K562 (cell line): ENCODE measurements around the gene LIMD2. TPM values are rescaled to one million over a fixed set of nuclear protein-coding genes. Genes with fewer than 3 reads are reported as not detected.

Experiments
- ATAC-seq: fragments of 200-7000 bp; cut with Tn5 transposase; 3 replicates; pipeline ENCODE4 v1.9.1; 2020; ENCODE audit warnings: moderate library complexity
- BruUV-seq: library from RNA; stranded (reverse); fragments of 400-500 nt; replicated peaks from 2 replicates; lab custom pipeline; 2021; lab: Mats Ljungman, UMichigan
- CTCF ChIA-PET: fragments of 300-600 bp; formaldehyde crosslinking; extraction: SDS; loops from one replicate; lab custom pipeline; 2021; ENCODE audit warnings: low intra/inter-chr PET ratio; lab: Yijun Ruan, JAX
- POLR2A ChIA-PET: fragments of 300-600, 350-650 bp; sonication (Branson Sonifier 250); formaldehyde crosslinking; extraction: SDS; loops from one replicate; lab custom pipeline; 2021; ENCODE audit warnings: antibody characterized with exemption, inconsistent platforms; lab: Yijun Ruan, JAX
- DNase-seq, 4 experiments: peaks; one replicate each; pipeline versions ENCODE4 v3.0.0 to v3.0.0-alpha.2; 2011 to 2018; ENCODE audit warnings: low spot score in 3 of 4, mixed read lengths in 3 of 4; ENCODE audit errors: extremely low read depth in 1 of 4
- FAIRE-seq: peaks from 2 replicates; lab custom pipeline; 2011; peaks lifted over from hg19 to GRCh38; lab: Jason Lieb, UNC
- H2AFZ ChIP-seq: 2 replicates; pipeline ENCODE4 v1.6.0; 2011; ENCODE audit warnings: low read depth, low read length, control low read depth, inconsistent platforms
- H3K27ac ChIP-seq: fragments of 200-600 bp; 3 replicates; pipeline ENCODE4 v1.8.0; 2011; ENCODE audit warnings: low read depth, mild to moderate bottlenecking, control low read depth, inconsistent platforms, low read length, moderate library complexity, mixed read lengths; ENCODE audit errors: extremely low read depth
- H3K27me3 ChIP-seq, 2 experiments: fragments of 300-600 bp in 1 of 2; 2 replicates in 1 of 2; 3 replicates in 1 of 2; pipeline versions ENCODE4 v1.6.0 to v1.8.0; 2011; ENCODE audit warnings: inconsistent platforms in 2 of 2, low read length in 2 of 2, mild to moderate bottlenecking in 1 of 2, mixed read lengths in 1 of 2, moderate library complexity in 1 of 2; ENCODE audit not compliant: control insufficient read depth in 2 of 2, insufficient read depth in 2 of 2
- H3K36me3 ChIP-seq: fragments of 300-600 bp; 3 replicates; pipeline ENCODE4 v1.8.0; 2011; ENCODE audit warnings: mild to moderate bottlenecking, low read length, inconsistent platforms; ENCODE audit not compliant: control insufficient read depth, insufficient read depth
- H3K4me1 ChIP-seq, 2 experiments: fragments of 200-600 bp in 1 of 2; replicated peaks in 1 of 2; 2 replicates in 1 of 2; 3 replicates in 1 of 2; pipeline versions ENCODE4 v1.5.1 to v1.8.0; 2011; ENCODE audit warnings: inconsistent platforms in 2 of 2, low read length in 2 of 2, mild to moderate bottlenecking in 1 of 2, mixed read lengths in 1 of 2, moderate library complexity in 1 of 2; ENCODE audit not compliant: control insufficient read depth in 2 of 2, insufficient read depth in 2 of 2
- H3K4me2 ChIP-seq: 2 replicates; pipeline ENCODE4 v1.6.1; 2011; ENCODE audit warnings: low read length, control low read depth, inconsistent platforms, mixed read lengths; ENCODE audit not compliant: insufficient read depth
- H3K4me3 ChIP-seq: fragments of 200-600 bp; sonication (generic), shearing (Covaris generic); 2 replicates; pipeline ENCODE4 v1.5.1; 2016; ENCODE audit warnings: control low read depth, inconsistent platforms
- H3K79me2 ChIP-seq: fragments of 200-600 bp; 3 replicates; pipeline ENCODE4 v1.8.0; 2011; ENCODE audit warnings: low read length, inconsistent platforms; ENCODE audit not compliant: control insufficient read depth, insufficient read depth
- H3K9ac ChIP-seq, 2 experiments: 2 replicates each; pipeline versions ENCODE4 v1.6.0 to v1.6.1; 2011; ENCODE audit warnings: low read depth in 2 of 2, low read length in 2 of 2, control low read depth in 1 of 2, inconsistent platforms in 1 of 2, mild to moderate bottlenecking in 1 of 2, mixed read lengths in 1 of 2; ENCODE audit not compliant: insufficient read depth in 1 of 2
- H3K9me1 ChIP-seq: one replicate; pipeline ENCODE4 v1.6.0; 2011; ENCODE audit warnings: inconsistent platforms, mild to moderate bottlenecking, low read length, moderate library complexity; ENCODE audit not compliant: control insufficient read depth, insufficient read depth
- H3K9me3 ChIP-seq: replicated peaks from 2 replicates; pipeline ENCODE4 v1.5.1; 2011; ENCODE audit warnings: low read depth, low read length, inconsistent platforms; ENCODE audit not compliant: control insufficient read depth, insufficient read depth
- H4K20me1 ChIP-seq: replicated peaks from 2 replicates; pipeline ENCODE4 v1.6.1; 2011; ENCODE audit warnings: low read length, inconsistent platforms, mixed read lengths; ENCODE audit not compliant: control insufficient read depth, insufficient read depth
- HLTF ChIP-seq: fragments of 450-650 bp; IDR thresholded peaks from 2 replicates; pipeline ENCODE4 v1.6.1; 2016
- POLR2AphosphoS5 ChIP-seq: IDR thresholded peaks from 2 replicates; pipeline ENCODE4 v1.6.1; 2011; ENCODE audit warnings: mild to moderate bottlenecking, low read depth, low read length, moderate library complexity; ENCODE audit not compliant: control insufficient read depth, insufficient read depth
- PTTG1 ChIP-seq: fragments of 450-650 bp; IDR thresholded peaks from 2 replicates; pipeline ENCODE4 v1.6.1; 2016; ENCODE audit warnings: low read depth, mild to moderate bottlenecking, missing genetic modification characterization, missing compliant biosample characterization
- PURB ChIP-seq: sonication (generic); formaldehyde crosslinking; IDR thresholded peaks from 2 replicates; pipeline ENCODE4 v1.9.0; 2021; ENCODE audit warnings: low read depth, mild to moderate bottlenecking, missing genetic modification reagents
- ZNF134 ChIP-seq: fragments of 250-450 bp; sonication (Bioruptor Pico); conservative IDR thresholded peaks from 2 replicates; pipeline ENCODE4 v1.4.0; 2020
- WGBS: fragments of 100-300 bp; shearing (Covaris generic); methylation state at CpG from one replicate; pipeline ENCODE4 v1.1.6; 2016; ENCODE audit warnings: low coverage, mixed read lengths; ENCODE audit not compliant: insufficient coverage; ENCODE audit errors: missing lambda C conversion rate; 5-methylcytosine and 5-hydroxymethylcytosine counted together
- in situ Hi-C: fragments of 300-500 bp; cut with MboI; formaldehyde crosslinking; loops from 4 replicates; pipeline ENCODE4 v1.15.0; 2018; ENCODE audit warnings: inconsistent platforms, mixed read lengths
- intact Hi-C: fragments of 100-400 bp; cut with micrococcal nuclease; formaldehyde crosslinking; loops from 2 replicates; pipeline ENCODE4 v1.14.2; 2022
- polyA plus RNA-seq, 8 experiments: library from polyadenylated mRNA; depleted of rRNA in 4 of 8; stranded (reverse) in 5 of 8; unstranded in 3 of 8; fragments of >200 nt; fragmentation: Nextera tagmentation in 2 of 8; fragmentation: Illumina TruSeq in 1 of 8; extraction: Ambion mirVana in 2 of 8; extraction: Trizol in 1 of 8; gene quantifications; 2 replicates each; pipeline versions ENCODE4 v1.2.1 to v1.2.3, GENCODE V29; 2011 to 2014; ENCODE audit warnings: inconsistent platforms in 1 of 8, missing spikeins in 1 of 8
- total RNA-seq, 7 experiments: library from RNA; depleted of rRNA in 6 of 7; stranded (reverse); fragments of >200 nt in 6 of 7; fragmentation: Illumina TruSeq in 2 of 7; extraction: Trizol in 2 of 7; gene quantifications; 2 replicates each; pipeline versions ENCODE4 v1.2.1 to v1.2.3, GENCODE V29; 2011 to 2021; ENCODE audit warnings: low replicate concordance in 1 of 7
- TF ChIP-seq, protein P1 (sequence below), 3 experiments: fragments of 200-800 bp in 1 of 3; fragments of 250-450 bp in 1 of 3; fragments of 450-650 bp in 1 of 3; sonication (Bioruptor Pico) in 1 of 3; sonication (Bioruptor generic) in 1 of 3; formaldehyde crosslinking in 1 of 3; IDR thresholded peaks; 2 replicates each; pipeline versions ENCODE4 v1.6.1 to v1.8.0; 2016 to 2022; ENCODE audit warnings: mild to moderate bottlenecking in 2 of 3, missing genetic modification characterization in 2 of 3, missing compliant biosample characterization in 1 of 3, moderate library complexity in 1 of 3
- TF ChIP-seq, protein P2 (sequence below): fragments of 450-650 bp; IDR thresholded peaks from 2 replicates; pipeline ENCODE4 v1.6.1; 2014; ENCODE audit warnings: low read depth, mild to moderate bottlenecking, moderate library complexity, borderline replicate concordance

Gene LIMD2
- total and polyA plus RNA-seq, 9 of the 15 experiments (the other 6 are each of a cell fraction or from before 2014, with no cell fraction given) = 0.07 to 11.2 (median 2.8) TPM

DNA sequence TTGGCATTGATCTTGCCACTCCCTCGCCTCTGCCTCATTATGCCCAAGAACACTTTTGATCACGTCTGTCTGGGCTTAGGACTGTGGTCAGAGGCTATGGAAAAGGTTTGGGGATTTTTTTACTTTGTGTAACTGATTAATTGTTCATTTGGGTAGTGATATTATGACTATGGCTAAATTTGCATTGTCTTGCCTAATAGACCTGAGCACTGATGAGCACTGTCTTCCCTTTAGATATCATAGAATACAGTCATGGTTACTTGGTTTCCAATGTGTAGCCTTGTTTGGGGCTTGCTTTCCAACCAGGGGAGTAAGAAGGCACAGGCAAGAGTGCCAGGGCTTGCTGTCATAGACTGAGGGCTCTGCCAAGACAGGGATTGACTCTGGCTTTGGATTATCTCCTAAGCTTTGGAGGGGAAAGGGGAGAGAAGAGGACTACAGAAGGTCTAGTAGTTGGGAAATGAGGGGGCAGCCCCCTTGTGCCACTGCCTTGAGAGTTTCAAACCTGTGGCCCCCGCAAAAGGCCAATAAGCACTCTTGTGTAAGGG is 13.7 kb downstream of the LIMD2 start:
- Histone ChIP-seq H3K9me1 (no peaks in the 10 kb centered on the region), H3K79me2 (no peaks in the 10 kb centered on the region), H3K27ac (no peak overlapping the region), H4K20me1 (no peaks in the 10 kb centered on the region), H3K36me3 (peaks cover 40% of the 10 kb centered on the region; the same call in 2 of the 3 replicates), H3K27me3 (no peaks in the 10 kb centered on the region), H3K9ac (no peak overlapping the region), H3K4me2 (no peak overlapping the region), H3K4me3 (no peak overlapping the region), H3K9me3 (no peaks in the 10 kb centered on the region), H2AFZ (no peak overlapping the region), H3K4me1 (no peaks in the 10 kb centered on the region)
- ATAC-seq (no peak), DNase-seq (no peak), FAIRE-seq (no peak)
- ChIA-PET POLR2A (no interaction called here), CTCF (interaction anchor here (0.7 kb wide), 1 partner anchor 10 kb away, joined by 3 read pairs; no protein-coding TSS in a partner anchor)
- intact Hi-C loops = no loop called here
- BruUV-seq = no TSS peak
- in situ Hi-C loops = no loop called here
- WGBS = 67% methylated on average over 3 of the region's 3 CpGs
- TF ChIP-seq ZNF134 (CRISPR knock-in tag) = no peak
- no peak for TF ChIP-seq HLTF
- no peak for TF ChIP-seq PTTG1 (tag)
- TF ChIP-seq, protein P1, sequence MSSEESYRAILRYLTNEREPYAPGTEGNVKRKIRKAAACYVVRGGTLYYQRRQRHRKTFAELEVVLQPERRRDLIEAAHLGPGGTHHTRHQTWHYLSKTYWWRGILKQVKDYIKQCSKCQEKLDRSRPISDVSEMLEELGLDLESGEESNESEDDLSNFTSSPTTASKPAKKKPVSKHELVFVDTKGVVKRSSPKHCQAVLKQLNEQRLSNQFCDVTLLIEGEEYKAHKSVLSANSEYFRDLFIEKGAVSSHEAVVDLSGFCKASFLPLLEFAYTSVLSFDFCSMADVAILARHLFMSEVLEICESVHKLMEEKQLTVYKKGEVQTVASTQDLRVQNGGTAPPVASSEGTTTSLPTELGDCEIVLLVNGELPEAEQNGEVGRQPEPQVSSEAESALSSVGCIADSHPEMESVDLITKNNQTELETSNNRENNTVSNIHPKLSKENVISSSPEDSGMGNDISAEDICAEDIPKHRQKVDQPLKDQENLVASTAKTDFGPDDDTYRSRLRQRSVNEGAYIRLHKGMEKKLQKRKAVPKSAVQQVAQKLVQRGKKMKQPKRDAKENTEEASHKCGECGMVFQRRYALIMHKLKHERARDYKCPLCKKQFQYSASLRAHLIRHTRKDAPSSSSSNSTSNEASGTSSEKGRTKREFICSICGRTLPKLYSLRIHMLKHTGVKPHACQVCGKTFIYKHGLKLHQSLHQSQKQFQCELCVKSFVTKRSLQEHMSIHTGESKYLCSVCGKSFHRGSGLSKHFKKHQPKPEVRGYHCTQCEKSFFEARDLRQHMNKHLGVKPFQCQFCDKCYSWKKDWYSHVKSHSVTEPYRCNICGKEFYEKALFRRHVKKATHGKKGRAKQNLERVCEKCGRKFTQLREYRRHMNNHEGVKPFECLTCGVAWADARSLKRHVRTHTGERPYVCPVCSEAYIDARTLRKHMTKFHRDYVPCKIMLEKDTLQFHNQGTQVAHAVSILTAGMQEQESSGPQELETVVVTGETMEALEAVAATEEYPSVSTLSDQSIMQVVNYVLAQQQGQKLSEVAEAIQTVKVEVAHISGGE (CRISPR knock-in tag; IDR thresholded peaks at IDR 0.05) = no peak
- TF ChIP-seq PURB (CRISPR knock-in tag) = no peak
- TF ChIP-seq, protein P2, sequence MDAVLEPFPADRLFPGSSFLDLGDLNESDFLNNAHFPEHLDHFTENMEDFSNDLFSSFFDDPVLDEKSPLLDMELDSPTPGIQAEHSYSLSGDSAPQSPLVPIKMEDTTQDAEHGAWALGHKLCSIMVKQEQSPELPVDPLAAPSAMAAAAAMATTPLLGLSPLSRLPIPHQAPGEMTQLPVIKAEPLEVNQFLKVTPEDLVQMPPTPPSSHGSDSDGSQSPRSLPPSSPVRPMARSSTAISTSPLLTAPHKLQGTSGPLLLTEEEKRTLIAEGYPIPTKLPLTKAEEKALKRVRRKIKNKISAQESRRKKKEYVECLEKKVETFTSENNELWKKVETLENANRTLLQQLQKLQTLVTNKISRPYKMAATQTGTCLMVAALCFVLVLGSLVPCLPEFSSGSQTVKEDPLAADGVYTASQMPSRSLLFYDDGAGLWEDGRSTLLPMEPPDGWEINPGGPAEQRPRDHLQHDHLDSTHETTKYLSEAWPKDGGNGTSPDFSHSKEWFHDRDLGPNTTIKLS = no peak
- TF ChIP-seq POLR2AphosphoS5 = no peak
